CD14-positive monocyte (primary cell): ENCODE measurements around the gene AJAP1. TPM values are rescaled to one million over a fixed set of nuclear protein-coding genes. Genes with fewer than 3 reads are reported as not detected.

ENCODE experiments used
- DNase-seq, 3 donors: peaks; one replicate each; pipeline ENCODE4 v3.0.0-alpha.2; 2011 to 2022
- H2AFZ ChIP-seq: 2 replicates; pipeline ENCODE4 v1.6.0; 2012; ENCODE audit warnings: mild to moderate bottlenecking, low read depth, low read length, inconsistent platforms; ENCODE audit not compliant: insufficient read depth, poor library complexity, severe bottlenecking
- H3K27ac ChIP-seq, 2 donors: 1 replicate in 1 of 2; 2 replicates in 1 of 2; pipeline ENCODE4 v1.5.1; 2012 to 2013; ENCODE audit warnings: low read length in 2 of 2, control low read depth in 1 of 2, inconsistent platforms in 1 of 2, low read depth in 1 of 2, mild to moderate bottlenecking in 1 of 2
- H3K27me3 ChIP-seq, 2 donors: one replicate each; pipeline versions ENCODE4 v1.6.0 to v1.6.1; 2011 to 2013; ENCODE audit warnings: low read length in 2 of 2; ENCODE audit not compliant: control insufficient read depth in 2 of 2, insufficient read depth in 2 of 2
- H3K36me3 ChIP-seq, 2 donors: replicated peaks in 1 of 2; 1 replicate in 1 of 2; 2 replicates in 1 of 2; pipeline versions ENCODE4 v1.5.1 to v1.6.1; 2012 to 2013; ENCODE audit warnings: low read length in 2 of 2, control low read depth in 1 of 2, inconsistent platforms in 1 of 2, mild to moderate bottlenecking in 1 of 2; ENCODE audit not compliant: insufficient read depth in 2 of 2, control insufficient read depth in 1 of 2
- H3K4me1 ChIP-seq, 2 donors: 1 replicate in 1 of 2; 2 replicates in 1 of 2; pipeline versions ENCODE4 v1.5.1 to v1.6.1; 2012 to 2013; ENCODE audit warnings: low read length in 2 of 2, control low read depth in 1 of 2, inconsistent platforms in 1 of 2, mild to moderate bottlenecking in 1 of 2, moderate library complexity in 1 of 2; ENCODE audit not compliant: insufficient read depth in 2 of 2, control insufficient read depth in 1 of 2
- H3K4me2 ChIP-seq: replicated peaks from 2 replicates; pipeline ENCODE3; 2012; ENCODE audit warnings: low read length, moderate library complexity, mild to moderate bottlenecking; ENCODE audit not compliant: poor library complexity, severe bottlenecking; ENCODE audit errors: extremely low read depth
- H3K4me3 ChIP-seq, 3 experiments: fragments of 200-600 bp in 1 of 3; sonication (generic) in 1 of 3; replicated peaks in 1 of 3; 1 replicate in 2 of 3; 2 replicates in 1 of 3; pipeline ENCODE4 v1.5.1; 2011 to 2013; ENCODE audit warnings: low read length in 3 of 3, mild to moderate bottlenecking in 3 of 3, control low read depth in 2 of 3, low read depth in 2 of 3, inconsistent platforms in 1 of 3, moderate library complexity in 1 of 3
- H3K79me2 ChIP-seq: 2 replicates; pipeline ENCODE4 v1.6.0; 2012; ENCODE audit warnings: mild to moderate bottlenecking, control low read depth, inconsistent platforms, low read length, moderate library complexity; ENCODE audit not compliant: insufficient read depth
- H3K9ac ChIP-seq: 2 replicates; pipeline ENCODE4 v1.6.0; 2017; ENCODE audit warnings: low read length, mild to moderate bottlenecking; ENCODE audit not compliant: insufficient read depth, poor library complexity, severe bottlenecking
- H3K9me3 ChIP-seq, 2 donors: replicated peaks in 1 of 2; 1 replicate in 1 of 2; 2 replicates in 1 of 2; pipeline versions ENCODE4 v1.5.1 to v1.6.1; 2012 to 2013; ENCODE audit warnings: low read length in 2 of 2, control low read depth in 1 of 2; ENCODE audit not compliant: control insufficient read depth in 1 of 2, insufficient read depth in 1 of 2
- H4K20me1 ChIP-seq: 2 replicates; pipeline ENCODE4 v1.6.0; 2012; ENCODE audit warnings: mild to moderate bottlenecking, low read length, control low read depth, moderate library complexity; ENCODE audit not compliant: insufficient read depth
- H3K27ac Mint-ChIP-seq, 7 donors: one replicate each; pipeline ENCODE4 v1.8.0; 2020; ENCODE audit warnings: mild to moderate bottlenecking in 7 of 7, mixed read lengths in 7 of 7, moderate library complexity in 6 of 7, inconsistent platforms in 2 of 7
- H3K27me3 Mint-ChIP-seq, 3 donors: one replicate each; pipeline ENCODE4 v1.8.0; 2021 to 2022; ENCODE audit warnings: low read depth in 3 of 3, mild to moderate bottlenecking in 3 of 3, mixed read lengths in 3 of 3, moderate library complexity in 3 of 3, inconsistent platforms in 1 of 3
- H3K36me3 Mint-ChIP-seq, 2 donors: one replicate each; pipeline ENCODE4 v1.8.0; 2020; ENCODE audit warnings: mixed read lengths in 2 of 2, inconsistent platforms in 1 of 2, mild to moderate bottlenecking in 1 of 2
- H3K4me1 Mint-ChIP-seq: one replicate; pipeline ENCODE4 v1.8.0; 2020; ENCODE audit warnings: mild to moderate bottlenecking, mixed read lengths
- H3K4me3 Mint-ChIP-seq, 2 donors: one replicate each; pipeline ENCODE4 v1.8.0; 2020; ENCODE audit warnings: mild to moderate bottlenecking in 2 of 2, mixed read lengths in 2 of 2, moderate library complexity in 1 of 2
- H3K9me3 Mint-ChIP-seq, 7 donors: one replicate each; pipeline ENCODE4 v1.8.0; 2020 to 2022; ENCODE audit warnings: mixed read lengths in 7 of 7, mild to moderate bottlenecking in 6 of 7, moderate library complexity in 6 of 7, inconsistent platforms in 2 of 7
- CTCF ChIP-seq: fragments of 200-600 bp; IDR thresholded peaks from one replicate; pipeline ENCODE4 v1.8.0; 2022; ENCODE audit warnings: antibody characterized with exemption, mild to moderate bottlenecking
- WGBS: methylation state at CpG from one replicate; pipeline ENCODE4 v1.1.5; 2013; ENCODE audit warnings: missing lambda C conversion rate; ENCODE audit not compliant: insufficient coverage; 5-methylcytosine and 5-hydroxymethylcytosine counted together
- intact Hi-C, 2 donors: fragments of 100-400 bp; cut with micrococcal nuclease; formaldehyde crosslinking; loops; one replicate each; pipeline versions ENCODE4 v1.15.0 to v1.15.1; 2023
- polyA plus RNA-seq, 3 donors: library from polyadenylated mRNA; depleted of rRNA in 1 of 3; unstranded in 2 of 3; stranded (reverse) in 1 of 3; fragments of 300-500 nt in 2 of 3; fragments of >200 nt in 1 of 3; fragmentation: Illumina TruSeq in 2 of 3; gene quantifications; 1 replicate in 2 of 3; 2 replicates in 1 of 3; pipeline ENCODE4 v1.2.3, GENCODE V29; 2012 to 2021

Gene AJAP1
- polyA plus RNA-seq, 3 donors = not detected

DNA sequence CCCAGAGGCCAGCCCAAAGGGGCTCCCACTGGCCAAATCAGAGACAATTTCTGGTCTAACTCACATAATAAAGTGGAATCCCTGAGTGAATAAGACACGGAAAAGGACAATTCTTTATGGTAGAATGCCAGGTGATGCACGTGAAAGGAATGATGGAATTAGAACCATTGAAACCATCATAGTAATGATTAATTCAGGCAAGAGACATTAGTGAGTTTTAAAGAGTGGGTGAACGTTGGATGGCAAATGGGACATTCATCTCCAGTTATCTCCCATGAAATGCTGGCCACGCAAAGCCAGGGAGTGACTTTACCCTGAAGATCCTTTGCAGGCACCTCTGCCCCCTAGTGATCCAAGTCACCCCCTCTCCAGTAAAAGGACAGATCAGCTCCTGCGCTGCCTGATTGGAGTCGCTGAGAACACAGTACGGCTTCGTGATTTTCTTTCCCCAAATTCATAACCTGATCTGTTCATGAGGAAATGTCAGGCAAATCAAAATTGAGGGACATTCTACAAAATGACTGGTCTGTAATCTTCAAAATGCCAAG, 87.5 kb downstream of the AJAP1 start:
- H4K20me1 ChIP-seq = no peaks in the 10 kb centered on the region
- no peak for TF ChIP-seq CTCF
- peaks cover 7 to 13% of the 10 kb centered on the region in 2 donors for H3K9me3 ChIP-seq
- H3K9ac ChIP-seq = no peak overlapping the region
- H3K4me2 ChIP-seq = no peak overlapping the region
- H3K27me3 Mint-ChIP-seq = peaks cover 30 to 48% (median 36%) of the 10 kb centered on the region in 3 donors
- 60% methylated on average over 1 of the region's 8 CpGs for WGBS
- H3K36me3 ChIP-seq = no peaks in the 10 kb centered on the region
- peaks cover 10% of the 10 kb centered on the region for H3K4me1 Mint-ChIP-seq
- H3K27me3 ChIP-seq = peaks cover 0 to 37% of the 10 kb centered on the region in 2 donors
- H3K9me3 Mint-ChIP-seq = peaks cover 2 to 16% (median 11%) of the 10 kb centered on the region in 7 donors
- H3K4me3 Mint-ChIP-seq = peak overlapping the region in 1 of 2 donors; percentile 44
- DNase-seq = no peak
- no peak overlapping the region for H2AFZ ChIP-seq
- H3K4me3 ChIP-seq = no peak overlapping the region
- no peaks in the 10 kb centered on the region for H3K36me3 Mint-ChIP-seq
- peaks cover 5 to 6% of the 10 kb centered on the region in 2 donors for H3K4me1 ChIP-seq
- no peak overlapping the region for H3K27ac Mint-ChIP-seq
- intact Hi-C loops = no loop called here
- H3K79me2 ChIP-seq = no peaks in the 10 kb centered on the region
- no peak overlapping the region for H3K27ac ChIP-seq

DNA sequence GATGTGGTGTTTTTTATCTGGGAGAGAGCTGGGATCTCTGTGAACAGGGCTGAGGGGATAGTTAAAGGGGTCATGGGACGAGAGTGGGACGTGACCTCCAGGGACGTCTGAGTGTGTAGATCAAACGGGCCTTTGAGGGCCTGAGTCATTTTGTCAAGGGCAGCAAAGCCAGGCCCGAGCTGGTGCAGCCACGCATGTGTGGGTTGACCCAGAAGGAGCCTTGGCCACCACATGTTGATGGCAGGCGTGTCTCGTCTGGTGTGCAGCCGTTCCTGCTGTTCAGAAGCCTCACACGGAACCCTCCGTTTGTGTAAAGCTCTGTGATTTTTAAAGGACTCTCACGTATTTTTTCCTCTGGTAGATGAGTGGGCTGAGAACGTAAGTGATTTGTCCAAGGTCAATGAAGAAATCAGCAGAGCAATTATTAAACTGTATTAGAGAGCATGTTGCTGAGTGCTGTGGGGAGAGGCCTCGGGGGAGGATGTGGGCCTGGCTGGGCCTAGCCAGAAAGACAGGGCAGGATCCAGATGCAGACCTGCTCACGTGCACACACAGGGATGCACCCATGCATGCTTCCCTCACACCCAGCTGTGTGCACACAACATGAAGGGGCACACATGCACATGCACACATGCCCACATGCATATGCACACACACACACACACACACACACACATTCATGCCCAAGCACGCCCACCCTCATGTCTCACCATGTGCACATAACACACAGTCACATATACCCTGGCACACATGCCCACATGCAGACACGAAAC, 89.8 kb downstream of the AJAP1 start:
- WGBS = 85% methylated on average over 16 of the region's 17 CpGs

More for the DNA sequence above, 89.8 kb downstream of the AJAP1 start:
- peak overlapping the region in 1 of 2 donors; percentile 52 for H3K4me3 Mint-ChIP-seq
- Histone ChIP-seq H3K79me2 (no peaks in the 10 kb centered on the region), H3K9me3 (no peaks in the 10 kb centered on the region), H3K4me1 (no peaks in the 10 kb centered on the region), H2AFZ (no peak overlapping the region), H3K27me3 (peaks cover 0 to 21% of the 10 kb centered on the region in 2 donors), H3K27ac (no peak overlapping the region), H3K4me3 (no peak overlapping the region), H3K4me2 (no peak overlapping the region), H3K36me3 (no peaks in the 10 kb centered on the region), H4K20me1 (no peaks in the 10 kb centered on the region), H3K9ac (no peak overlapping the region)
- DNase-seq = no peak
- H3K4me1 Mint-ChIP-seq = peaks cover 6% of the 10 kb centered on the region
- TF ChIP-seq CTCF = no peak
- intact Hi-C loops = no loop called here
- H3K27ac Mint-ChIP-seq = peak overlapping the region in 1 of 7 donors; percentile 17
- peaks cover 0 to 4% (median 0%) of the 10 kb centered on the region in 7 donors for H3K9me3 Mint-ChIP-seq
- no peaks in the 10 kb centered on the region for H3K36me3 Mint-ChIP-seq
- peaks cover 19 to 40% (median 31%) of the 10 kb centered on the region in 3 donors for H3K27me3 Mint-ChIP-seq
